Naive thymus-derived CD8-positive, alpha-beta T cell (primary cell): ENCODE results near the gene ZNF146. TPM values are rescaled to one million over a fixed set of nuclear protein-coding genes. Genes with fewer than 3 reads are reported as not detected.
"Not testable (repeated sequence)": the region's sequence is repeated elsewhere in the genome, so short reads cannot be mapped to it uniquely, and the experiment has no call there.

Source experiments
- ATAC-seq, 2 donors: fragments of 150-1000 bp; cut with Tn5 transposase in 1 of 2; sonication (Bioruptor Pico), chemical (Tn5 transposase) in 1 of 2; 1 replicate in 1 of 2; 2 replicates in 1 of 2; pipeline ENCODE4 v1.10.0; 2021; ENCODE audit warnings: mild to moderate bottlenecking in 2 of 2, moderate library complexity in 2 of 2
- POLR2A ChIA-PET: fragments of 350-600 bp; sonication (Branson Sonifier 250); formaldehyde crosslinking; loops from one replicate; lab custom pipeline; 2021; ENCODE audit warnings: antibody characterized with exemption; lab: Charles Lee
- DNase-seq, 10 donors: peaks; one replicate each; pipeline versions ENCODE4 v3.0.0 to v3.0.0-alpha.2; 2020 to 2022
- H3K27ac Mint-ChIP-seq, 10 donors: one replicate each; pipeline ENCODE4 v1.8.0; 2020 to 2022; ENCODE audit warnings: mild to moderate bottlenecking in 10 of 10, mixed read lengths in 10 of 10, moderate library complexity in 4 of 10, inconsistent platforms in 1 of 10
- H3K27me3 Mint-ChIP-seq, 5 donors: one replicate each; pipeline ENCODE4 v1.8.0; 2021 to 2022; ENCODE audit warnings: mixed read lengths in 5 of 5
- H3K36me3 Mint-ChIP-seq, 3 donors: one replicate each; pipeline ENCODE4 v1.8.0; 2020 to 2022; ENCODE audit warnings: mixed read lengths in 3 of 3, mild to moderate bottlenecking in 2 of 3, inconsistent platforms in 1 of 3
- H3K4me1 Mint-ChIP-seq, 4 donors: one replicate each; pipeline ENCODE4 v1.8.0; 2021 to 2022; ENCODE audit warnings: mixed read lengths in 4 of 4
- H3K4me3 Mint-ChIP-seq, 10 donors: one replicate each; pipeline ENCODE4 v1.8.0; 2020 to 2022; ENCODE audit warnings: mild to moderate bottlenecking in 10 of 10, mixed read lengths in 10 of 10, moderate library complexity in 6 of 10, inconsistent platforms in 1 of 10
- H3K9me3 Mint-ChIP-seq, 9 donors: one replicate each; pipeline ENCODE4 v1.8.0; 2020 to 2022; ENCODE audit warnings: mixed read lengths in 9 of 9, mild to moderate bottlenecking in 3 of 9, inconsistent platforms in 1 of 9, moderate library complexity in 1 of 9
- polyA plus RNA-seq, 3 donors: library from polyadenylated mRNA; unstranded; fragments of 300-500 nt; fragmentation: Illumina TruSeq; gene quantifications; one replicate each; pipeline ENCODE4 v1.2.3, GENCODE V29; 2021
- total RNA-seq, 8 experiments: library from RNA in 2 of 8; stranded (reverse) in 2 of 8; gene quantifications; one replicate each; pipeline ENCODE4 v1.2.3 and lab custom pipeline; 2021 to 2026

The ZNF146 gene
- total and polyA plus RNA-seq, 5 experiments from 2014 or later: 51.4 to 88.6 (median 71.8) TPM

DNA sequence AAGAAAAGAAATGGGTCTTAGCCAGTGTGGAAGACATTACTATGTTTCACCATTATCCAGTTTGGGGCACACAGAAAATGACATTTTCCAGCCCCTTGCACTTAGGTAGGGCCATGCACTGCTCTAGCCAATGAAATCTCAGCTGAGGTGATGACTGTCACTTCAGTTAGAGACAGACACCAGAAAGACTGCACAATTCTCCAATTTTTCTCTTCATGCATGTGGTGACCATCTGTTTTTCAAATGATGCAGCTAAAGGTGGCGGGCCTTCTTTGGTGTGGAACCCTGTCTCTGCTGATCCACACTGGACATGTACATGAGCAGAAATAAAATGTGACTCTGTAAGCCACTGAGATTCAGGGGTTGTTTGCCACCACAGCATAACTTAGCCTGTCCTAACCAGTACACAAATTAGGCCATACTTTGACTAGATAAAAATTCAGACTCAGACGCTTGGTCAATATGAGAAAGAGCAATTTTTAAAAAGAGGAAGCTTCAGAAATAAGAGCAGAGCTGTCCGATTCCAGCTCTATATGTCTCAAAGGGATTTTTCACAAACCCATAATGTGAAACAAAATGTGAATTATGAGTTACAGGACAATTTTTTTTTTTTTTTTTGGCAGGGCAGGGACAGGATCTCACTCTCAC, 7.2 kb upstream of the ZNF146 start:
- Mint-ChIP-seq H3K36me3 (peaks cover 0 to 20% (median 8%) of the 10 kb centered on the region in 3 donors), H3K27me3 (no peaks in the 10 kb centered on the region), H3K4me1 (peaks cover 0 to 5% (median 2%) of the 10 kb centered on the region in 4 donors), H3K27ac (peak overlapping the region in 2 of 10 donors; percentile 11 to 15), H3K4me3 (no peak overlapping the region), H3K9me3 (no peaks in the 10 kb centered on the region)
- ATAC-seq: no peak
- no peak for DNase-seq
- POLR2A ChIA-PET: no interaction called here

DNA sequence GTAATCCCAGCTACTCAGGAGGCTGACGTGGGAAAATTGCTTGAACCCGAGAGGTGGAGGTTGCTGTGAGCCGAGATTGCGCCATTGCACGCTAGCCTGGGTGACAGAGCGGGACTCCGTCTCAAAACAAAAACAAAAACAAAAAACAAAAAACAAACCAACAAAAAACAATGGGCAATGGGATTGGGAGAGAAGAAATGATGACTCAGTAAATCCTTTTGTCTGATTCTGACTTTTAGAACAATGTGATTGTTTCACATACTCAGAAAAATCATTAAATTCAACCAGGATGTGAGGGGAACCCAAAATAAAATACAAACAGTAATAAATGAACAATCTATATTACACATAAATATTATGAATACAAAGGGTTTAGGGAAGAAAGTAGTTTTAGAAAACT, 5.5 kb upstream of the ZNF146 start:
- no peak for ATAC-seq
- Mint-ChIP-seq H3K9me3 (no peaks in the 10 kb centered on the region), H3K27me3 (no peaks in the 10 kb centered on the region), H3K4me3 (no peak overlapping the region), H3K27ac (no peak overlapping the region), H3K36me3 (peaks cover 0 to 17% (median 8%) of the 10 kb centered on the region in 3 donors), H3K4me1 (peaks cover 0 to 5% (median 3%) of the 10 kb centered on the region in 4 donors)
- DNase-seq: no peak
- POLR2A ChIA-PET: no interaction called here

DNA sequence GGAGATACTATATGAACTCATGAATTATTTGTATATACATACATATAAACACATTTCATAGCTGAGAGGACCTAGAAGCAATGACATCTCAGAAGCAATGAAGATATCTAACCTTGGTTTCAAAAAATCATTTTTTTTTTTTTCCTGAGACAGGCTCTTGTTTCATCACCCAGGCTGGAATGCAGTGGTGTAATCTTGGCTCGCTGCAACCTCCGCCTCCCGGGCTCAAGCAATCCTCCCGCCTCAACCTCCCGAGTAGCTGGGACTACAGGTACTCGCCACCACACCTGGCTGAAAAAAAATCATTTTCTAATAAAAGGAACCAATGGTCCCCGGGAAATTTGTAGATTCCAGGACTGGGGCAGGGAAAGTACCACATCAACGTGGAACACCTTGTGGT, 4.4 kb upstream of the ZNF146 start:
- DNase-seq (no peak), ATAC-seq (no peak)
- Mint-ChIP-seq H3K4me1 (peaks cover 0 to 5% (median 3%) of the 10 kb centered on the region in 4 donors), H3K9me3 (no peaks in the 10 kb centered on the region), H3K36me3 (peaks cover 0 to 10% (median 8%) of the 10 kb centered on the region in 3 donors), H3K4me3 (no peak overlapping the region), H3K27me3 (no peaks in the 10 kb centered on the region), H3K27ac (no peak overlapping the region)
- POLR2A ChIA-PET: no interaction called here

DNA sequence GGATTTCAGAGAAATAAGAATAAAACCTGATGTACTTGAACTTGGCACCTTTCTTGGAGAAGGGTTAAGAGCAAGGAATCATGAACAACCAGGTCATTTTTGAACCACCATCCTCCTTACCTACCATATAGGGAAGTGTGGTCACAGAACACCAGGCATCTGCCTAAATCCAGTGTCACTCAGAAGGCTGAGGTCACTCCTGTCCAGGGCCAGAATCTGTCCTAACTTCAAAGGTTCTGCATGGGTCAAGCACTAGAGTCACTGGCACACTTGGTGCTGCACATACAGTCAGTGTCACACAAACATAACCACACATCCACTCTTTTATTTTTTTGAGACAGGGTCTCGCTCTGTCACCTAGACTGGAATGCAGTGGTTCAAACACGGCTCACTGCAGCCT, 2.0 kb upstream of the ZNF146 start:
- no peaks in the 10 kb centered on the region for H3K27me3 Mint-ChIP-seq
- POLR2A ChIA-PET: no interaction called here
- ATAC-seq: no peak
- H3K27ac Mint-ChIP-seq: peak overlapping the region in 5 of 10 donors; percentile 40 to 78 (median 58)
- DNase-seq: no peak
- H3K4me1 Mint-ChIP-seq: peaks cover 5 to 22% (median 18%) of the 10 kb centered on the region in 4 donors
- H3K9me3 Mint-ChIP-seq: no peaks in the 10 kb centered on the region
- peaks cover 0 to 7% (median 5%) of the 10 kb centered on the region in 3 donors for H3K36me3 Mint-ChIP-seq
- H3K4me3 Mint-ChIP-seq: peak overlapping the region in 5 of 10 donors; percentile 31 to 56 (median 45)

DNA sequence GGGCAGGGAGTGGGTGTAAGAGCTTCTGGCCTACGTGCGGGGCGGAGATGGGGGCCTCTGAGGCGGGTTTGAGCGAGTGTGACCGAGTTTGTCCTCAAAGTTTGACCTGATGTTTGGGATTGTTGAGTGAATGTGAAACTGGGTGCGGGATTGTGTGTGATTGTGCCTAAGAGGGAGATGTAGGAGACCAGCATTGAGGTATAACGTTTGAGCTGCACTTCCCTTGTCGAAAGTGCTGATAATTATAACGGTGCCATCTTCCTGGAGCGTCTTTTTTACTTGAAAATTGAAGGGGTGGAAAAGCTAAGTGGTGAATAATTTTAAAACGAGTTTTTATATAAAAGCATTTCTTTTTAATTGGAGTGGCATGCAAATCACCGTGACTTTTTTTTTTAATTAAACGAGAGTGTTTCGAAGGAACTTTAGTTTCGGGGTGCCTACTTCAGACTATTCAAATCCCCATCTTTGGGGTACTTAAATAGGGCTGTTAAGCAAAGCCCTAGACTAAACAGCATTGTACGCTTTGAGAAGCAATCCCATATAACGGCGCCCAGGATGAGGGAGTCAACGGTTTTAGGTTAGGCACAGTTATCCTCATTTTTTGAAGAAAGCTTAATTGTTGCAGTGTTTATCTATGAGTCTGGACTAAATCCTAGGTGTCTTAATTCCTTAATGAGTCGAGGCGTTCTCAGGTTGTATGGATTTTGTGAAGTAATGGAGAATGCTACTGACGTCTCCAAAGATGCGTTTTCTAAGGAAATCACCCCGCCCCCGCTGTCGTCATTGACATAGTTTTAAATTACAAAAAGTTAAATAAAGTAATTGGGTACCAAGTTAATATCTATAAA, 594 bp downstream of the ZNF146 start:
- POLR2A ChIA-PET: interaction anchor here (0.6 to 2.0 kb wide), 21 partner anchors 12 to 1691 kb away, joined by 3 to 16 read pairs (median 4); partner anchors contain the start of genes ALKBH6, CAPNS1, POLR2I and SIPA1L3
- Mint-ChIP-seq H3K36me3 (peaks cover 3 to 20% (median 18%) of the 10 kb centered on the region in 3 donors), H3K4me1 (peaks cover 15 to 37% (median 31%) of the 10 kb centered on the region in 4 donors), H3K27ac (peak overlapping the region in 2 of 10 donors; percentile 49 to 77), H3K9me3 (peaks cover 0 to 9% (median 0%) of the 10 kb centered on the region in 9 donors), H3K27me3 (no peaks in the 10 kb centered on the region), H3K4me3 (no peak overlapping the region)
- ATAC-seq: peak; percentile 6 to 21
- DNase-seq: peak in 2 of 10 donors; percentile 1 to 3

DNA sequence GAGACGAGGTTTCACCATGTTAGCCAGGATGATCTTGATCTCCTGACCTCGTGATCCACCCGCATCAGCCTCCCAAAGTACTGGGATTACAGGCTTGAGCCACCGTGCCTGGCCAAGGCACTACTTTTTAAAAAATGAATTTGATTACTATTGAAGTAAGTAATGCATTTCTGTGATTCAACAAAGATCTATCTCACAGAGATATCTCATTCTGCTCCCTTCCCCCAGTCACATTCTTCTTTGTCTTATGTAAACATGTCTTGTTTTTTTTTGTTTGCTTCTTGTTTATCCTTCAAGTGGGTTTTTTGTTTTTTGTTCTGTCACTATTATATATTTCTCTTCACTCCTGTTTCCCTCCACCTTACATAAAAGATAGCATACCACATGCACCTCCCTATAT, 6.6 kb downstream of the ZNF146 start:
- ATAC-seq: no peak
- H3K4me3 Mint-ChIP-seq: peak overlapping the region in 5 of 10 donors; percentile 19 to 49 (median 25)
- peak overlapping the region in 5 of 10 donors; percentile 16 to 69 (median 36) for H3K27ac Mint-ChIP-seq
- H3K9me3 Mint-ChIP-seq: peaks cover 0 to 45% (median 3%) of the 10 kb centered on the region in 9 donors
- POLR2A ChIA-PET: no interaction called here
- peaks cover 27 to 67% (median 60%) of the 10 kb centered on the region in 4 donors for H3K4me1 Mint-ChIP-seq
- H3K27me3 Mint-ChIP-seq: no peaks in the 10 kb centered on the region
- peaks cover 23 to 75% (median 64%) of the 10 kb centered on the region in 3 donors for H3K36me3 Mint-ChIP-seq
- DNase-seq: no peak

DNA sequence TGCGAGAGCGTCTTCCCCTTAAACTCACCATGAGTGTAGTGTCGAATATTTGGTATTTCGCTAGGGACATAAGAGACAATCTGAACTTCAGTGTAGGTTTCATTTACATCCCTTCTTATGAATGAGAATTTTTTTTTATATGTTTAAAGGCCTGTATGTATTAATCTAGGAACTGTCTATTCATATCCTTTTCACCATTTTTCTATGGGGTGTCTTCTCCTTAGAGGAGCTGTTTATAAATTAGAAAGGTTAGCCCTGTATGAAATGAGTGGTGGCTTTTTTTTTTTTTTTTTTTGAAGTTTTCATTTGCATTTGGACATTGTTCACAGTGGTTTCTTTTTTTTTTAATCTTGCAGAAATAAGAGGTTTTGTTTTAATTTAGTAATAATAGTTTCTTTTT, 7.6 kb downstream of the ZNF146 start:
- ATAC-seq (no peak), DNase-seq (no peak)
- Mint-ChIP-seq H3K27me3 (no peaks in the 10 kb centered on the region), H3K4me3 (peak overlapping the region in 1 of 10 donors; percentile 19), H3K4me1 (peaks cover 23 to 59% (median 52%) of the 10 kb centered on the region in 4 donors), H3K9me3 (peaks cover 0 to 55% (median 3%) of the 10 kb centered on the region in 9 donors), H3K36me3 (peaks cover 25 to 78% (median 67%) of the 10 kb centered on the region in 3 donors), H3K27ac (no peak overlapping the region)
- POLR2A ChIA-PET: no interaction called here

DNA sequence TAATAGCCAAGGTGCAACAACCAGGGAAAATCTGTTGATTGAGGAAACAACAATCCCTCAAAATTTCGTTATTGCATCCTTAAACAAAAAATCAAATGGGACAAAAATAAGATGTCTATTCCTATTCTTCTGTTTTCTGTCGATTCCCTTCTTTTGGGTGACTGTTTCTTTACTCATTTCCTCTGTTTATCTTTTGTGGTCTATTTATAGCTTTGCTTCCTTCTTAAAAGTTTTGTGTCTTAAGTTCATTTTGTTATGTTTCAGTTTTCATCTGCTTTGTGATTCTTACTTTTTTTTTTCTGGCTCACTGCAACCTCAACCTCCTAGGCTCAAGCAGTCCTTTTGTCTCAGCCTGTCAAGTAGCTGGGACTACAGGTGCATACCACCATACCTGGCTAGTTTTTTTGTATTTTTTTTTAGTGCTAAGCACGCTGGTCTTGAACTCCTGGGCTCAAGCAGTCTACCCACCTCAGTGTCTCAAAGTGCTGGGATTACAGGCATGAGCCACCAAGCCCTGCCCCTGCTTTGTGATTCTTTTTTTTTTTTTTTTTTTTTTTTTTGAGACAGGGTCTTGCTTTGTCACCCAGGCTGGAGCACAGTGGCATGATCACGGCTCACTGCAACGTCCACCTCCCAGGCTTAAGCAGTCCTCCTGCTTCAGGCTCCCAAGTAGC, 10.4 kb downstream of the ZNF146 start:
- no peaks in the 10 kb centered on the region for H3K27me3 Mint-ChIP-seq
- peaks cover 39 to 92% (median 77%) of the 10 kb centered on the region in 3 donors for H3K36me3 Mint-ChIP-seq
- POLR2A ChIA-PET: no interaction called here
- ATAC-seq (no peak), DNase-seq (no peak)
- H3K27ac Mint-ChIP-seq: peak overlapping the region in 8 of 10 donors; percentile 33 to 88 (median 75)
- H3K4me3 Mint-ChIP-seq: peak overlapping the region; percentile 1 to 75 (median 56)
- H3K9me3 Mint-ChIP-seq: peaks cover 6 to 72% (median 22%) of the 10 kb centered on the region in 9 donors
- peaks cover 18 to 48% (median 45%) of the 10 kb centered on the region in 4 donors for H3K4me1 Mint-ChIP-seq

DNA sequence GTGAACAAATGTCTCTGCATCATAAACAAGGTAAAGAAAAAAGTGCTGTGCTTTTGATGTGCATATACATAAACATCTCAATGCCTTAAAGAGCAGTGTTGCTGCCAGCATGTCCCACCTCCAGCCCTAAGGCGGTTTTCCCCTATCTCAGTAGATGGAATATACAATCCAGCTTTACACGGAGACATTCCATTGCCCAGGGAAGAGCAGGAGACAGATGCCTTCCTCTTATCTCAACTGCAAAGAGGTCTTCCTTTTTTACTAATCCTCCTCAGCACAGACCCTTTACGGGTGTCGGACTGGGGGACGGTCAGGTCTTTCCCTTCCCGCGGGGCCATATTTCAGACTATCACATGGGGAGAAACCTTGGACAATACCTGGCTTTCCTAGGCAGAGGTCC, 18.7 kb downstream of the ZNF146 start:
- ATAC-seq, H3K27ac Mint-ChIP-seq, DNase-seq, H3K4me1 Mint-ChIP-seq, H3K27me3 Mint-ChIP-seq, POLR2A ChIA-PET: not testable (repeated sequence)
- peak overlapping the region in 1 of 10 donors; percentile 10 for H3K4me3 Mint-ChIP-seq
- peaks cover 10 to 95% (median 55%) of the 10 kb centered on the region in 9 donors for H3K9me3 Mint-ChIP-seq
- H3K36me3 Mint-ChIP-seq: peaks cover 53 to 98% (median 97%) of the 10 kb centered on the region in 3 donors

DNA sequence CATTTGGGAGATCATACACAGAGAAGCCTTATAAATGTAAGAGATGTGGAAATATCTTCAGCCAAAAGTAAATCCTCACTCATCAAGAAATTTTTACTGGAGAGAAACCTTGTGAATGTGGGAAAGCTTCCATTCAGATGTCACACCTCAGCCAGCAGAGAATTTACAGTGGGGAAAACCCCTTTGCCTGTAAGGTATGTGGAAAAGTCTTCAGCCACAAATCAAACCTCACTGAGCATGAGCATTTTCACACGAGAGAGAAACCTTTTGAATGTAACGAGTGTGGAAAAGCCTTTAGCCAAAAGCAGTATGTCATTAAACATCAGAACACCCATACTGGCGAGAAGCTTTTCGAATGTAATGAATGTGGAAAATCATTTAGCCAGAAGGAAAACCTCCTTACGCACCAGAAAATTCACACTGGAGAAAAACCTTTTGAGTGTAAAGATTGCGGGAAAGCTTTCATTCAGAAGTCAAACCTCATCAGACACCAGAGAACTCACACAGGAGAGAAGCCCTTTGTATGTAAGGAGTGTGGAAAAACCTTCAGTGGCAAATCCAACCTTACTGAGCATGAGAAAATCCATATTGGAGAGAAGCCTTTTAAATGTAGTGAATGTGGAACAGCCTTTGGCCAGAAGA, 21.5 kb downstream of the ZNF146 start:
- H3K27me3 Mint-ChIP-seq: no peaks in the 10 kb centered on the region
- POLR2A ChIA-PET: no interaction called here
- peaks cover 11 to 99% (median 51%) of the 10 kb centered on the region in 9 donors for H3K9me3 Mint-ChIP-seq
- ATAC-seq (no peak), DNase-seq (no peak)
- H3K27ac Mint-ChIP-seq: no peak overlapping the region
- peaks cover 0 to 1% (median 0%) of the 10 kb centered on the region in 4 donors for H3K4me1 Mint-ChIP-seq
- peaks cover 55 to 84% (median 76%) of the 10 kb centered on the region in 3 donors for H3K36me3 Mint-ChIP-seq
- H3K4me3 Mint-ChIP-seq: no peak overlapping the region

DNA sequence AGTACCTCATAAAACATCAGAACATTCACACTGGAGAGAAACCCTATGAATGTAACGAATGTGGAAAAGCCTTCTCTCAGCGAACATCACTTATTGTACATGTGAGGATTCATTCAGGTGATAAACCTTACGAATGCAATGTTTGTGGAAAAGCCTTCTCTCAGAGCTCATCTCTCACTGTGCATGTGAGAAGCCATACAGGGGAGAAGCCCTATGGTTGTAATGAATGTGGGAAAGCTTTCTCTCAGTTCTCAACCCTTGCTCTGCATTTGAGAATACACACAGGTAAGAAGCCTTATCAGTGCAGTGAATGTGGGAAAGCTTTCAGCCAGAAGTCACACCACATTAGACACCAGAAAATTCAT, 22.0 kb downstream of the ZNF146 start:
- ATAC-seq: no peak
- no peak overlapping the region for H3K4me3 Mint-ChIP-seq
- no peak overlapping the region for H3K27ac Mint-ChIP-seq
- peaks cover 11 to 100% (median 54%) of the 10 kb centered on the region in 9 donors for H3K9me3 Mint-ChIP-seq
- peaks cover 0 to 1% (median 0%) of the 10 kb centered on the region in 4 donors for H3K4me1 Mint-ChIP-seq
- no peak for DNase-seq
- no peaks in the 10 kb centered on the region for H3K27me3 Mint-ChIP-seq
- POLR2A ChIA-PET: no interaction called here
- peaks cover 58 to 82% (median 71%) of the 10 kb centered on the region in 3 donors for H3K36me3 Mint-ChIP-seq

DNA sequence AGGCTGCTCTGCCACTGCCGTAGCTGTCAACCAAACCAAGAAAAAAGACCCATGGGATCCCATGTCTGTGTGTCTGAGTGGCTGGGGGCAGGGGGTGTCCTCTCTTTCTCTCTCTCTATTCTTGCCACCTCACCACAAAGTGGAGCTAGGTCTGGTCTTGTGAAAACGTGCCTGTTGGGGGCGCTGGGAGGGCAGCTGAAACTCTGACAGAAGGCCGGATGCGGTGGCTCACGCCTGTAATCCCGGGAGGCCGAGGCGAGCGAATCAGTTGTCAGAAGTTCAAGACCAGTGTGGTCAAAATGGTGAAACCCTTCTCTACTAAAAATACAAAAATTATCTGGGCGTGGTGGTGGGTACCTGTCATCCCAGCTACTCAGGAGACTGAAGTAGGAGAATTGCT, 29.2 kb downstream of the ZNF146 start:
- POLR2A ChIA-PET: no interaction called here
- Mint-ChIP-seq H3K27me3 (peaks cover 0 to 11% (median 7%) of the 10 kb centered on the region in 5 donors), H3K9me3 (peaks cover 11 to 92% (median 42%) of the 10 kb centered on the region in 9 donors), H3K4me3 (peak overlapping the region in 1 of 10 donors; percentile 29), H3K4me1 (peaks cover 0 to 3% (median 1%) of the 10 kb centered on the region in 4 donors), H3K27ac (no peak overlapping the region), H3K36me3 (peaks cover 12 to 50% (median 47%) of the 10 kb centered on the region in 3 donors)
- DNase-seq (no peak), ATAC-seq (no peak)
